H9 (cell line): Measurements from ENCODE around the gene GRB7. TPM values are rescaled to one million over a fixed set of nuclear protein-coding genes. Genes with fewer than 3 reads are reported as not detected.

Experiments used
- DNase-seq: peaks from one replicate; pipeline ENCODE4 v3.0.0-alpha.2; 2017
- H2AFZ ChIP-seq: one replicate; pipeline ENCODE4 v1.6.1; 2013; ENCODE audit warnings: mild to moderate bottlenecking, low read length, control low read depth, moderate library complexity
- H2AK5ac ChIP-seq: 2 replicates; pipeline ENCODE4 v1.6.1; 2013; ENCODE audit warnings: low read length, control low read depth, mixed read lengths; ENCODE audit not compliant: insufficient read length
- H2BK120ac ChIP-seq: one replicate; pipeline ENCODE4 v1.6.1; 2013; ENCODE audit warnings: low read depth, mild to moderate bottlenecking, low read length, control low read depth, inconsistent platforms; ENCODE audit not compliant: poor library complexity, severe bottlenecking
- H2BK12ac ChIP-seq: 2 replicates; pipeline ENCODE4 v1.6.1; 2013; ENCODE audit warnings: low read length, control low read depth, mixed read lengths, low read depth; ENCODE audit not compliant: insufficient read length
- H2BK15ac ChIP-seq: 2 replicates; pipeline ENCODE4 v1.6.1; 2013; ENCODE audit warnings: low read depth, low read length, control low read depth
- H2BK20ac ChIP-seq: one replicate; pipeline ENCODE4 v1.6.1; 2013; ENCODE audit warnings: low read depth, mild to moderate bottlenecking, low read length, control low read depth, inconsistent platforms; ENCODE audit not compliant: poor library complexity, severe bottlenecking
- H2BK5ac ChIP-seq: 2 replicates; pipeline ENCODE4 v1.6.1; 2013; ENCODE audit warnings: low read length, control low read depth, mixed read lengths; ENCODE audit not compliant: insufficient read length
- H3K14ac ChIP-seq: 2 replicates; pipeline ENCODE4 v1.6.1; 2013; ENCODE audit warnings: low read length, control low read depth; ENCODE audit not compliant: insufficient read depth
- H3K18ac ChIP-seq: 2 replicates; pipeline ENCODE4 v1.6.1; 2013; ENCODE audit warnings: low read depth, mild to moderate bottlenecking, mixed read lengths, low read length, control low read depth; ENCODE audit not compliant: insufficient read length
- H3K23ac ChIP-seq: 2 replicates; pipeline ENCODE4 v1.6.1; 2013; ENCODE audit warnings: low read length, control low read depth, mixed read lengths, low read depth; ENCODE audit not compliant: insufficient read length
- H3K23me2 ChIP-seq: 2 replicates; pipeline ENCODE4 v1.6.1; 2013; ENCODE audit warnings: low read depth, mild to moderate bottlenecking, mixed read lengths, low read length, control low read depth; ENCODE audit not compliant: insufficient read length, poor library complexity, severe bottlenecking
- H3K27ac ChIP-seq: 2 replicates; pipeline ENCODE4 v1.5.1; 2013; ENCODE audit warnings: low read length, control low read depth, mixed read lengths, low read depth; ENCODE audit not compliant: insufficient read length
- H3K27me3 ChIP-seq: 2 replicates; pipeline ENCODE4 v1.6.1; 2013; ENCODE audit warnings: low read length, control low read depth, inconsistent platforms; ENCODE audit not compliant: insufficient read depth
- H3K4ac ChIP-seq: 2 replicates; pipeline ENCODE4 v1.6.1; 2013; ENCODE audit warnings: low read depth, mild to moderate bottlenecking, control low read depth, inconsistent platforms, low read length, moderate library complexity
- H3K4me1 ChIP-seq: 2 replicates; pipeline ENCODE4 v1.6.1; 2013; ENCODE audit warnings: low read length, control low read depth, inconsistent platforms; ENCODE audit not compliant: insufficient read depth
- H3K4me2 ChIP-seq: 2 replicates; pipeline ENCODE4 v1.6.1; 2013; ENCODE audit warnings: low read length, control low read depth, mixed read lengths; ENCODE audit not compliant: insufficient read length, insufficient read depth
- H3K56ac ChIP-seq: 2 replicates; pipeline ENCODE4 v1.6.1; 2013; ENCODE audit warnings: low read depth, mild to moderate bottlenecking, mixed read lengths, low read length, control low read depth; ENCODE audit not compliant: insufficient read length
- H3K79me1 ChIP-seq: 2 replicates; pipeline ENCODE4 v1.6.1; 2013; ENCODE audit warnings: low read depth, mild to moderate bottlenecking, moderate library complexity, low read length, control low read depth, inconsistent platforms; ENCODE audit not compliant: insufficient read depth, poor library complexity, severe bottlenecking
- H3K79me2 ChIP-seq: 2 replicates; pipeline ENCODE4 v1.6.1; 2013; ENCODE audit warnings: low read length, control low read depth, inconsistent platforms; ENCODE audit not compliant: insufficient read depth
- H3K9ac ChIP-seq: 2 replicates; pipeline ENCODE4 v1.6.1; 2013; ENCODE audit warnings: low read length, control low read depth, mixed read lengths; ENCODE audit not compliant: insufficient read length; ENCODE audit errors: extremely low read depth
- H3K9me3 ChIP-seq: one replicate; pipeline ENCODE4 v1.6.1; 2013; ENCODE audit warnings: low read depth, low read length, inconsistent platforms; ENCODE audit not compliant: control insufficient read depth
- H3T11ph ChIP-seq: one replicate; pipeline ENCODE4 v1.6.1; 2013; ENCODE audit warnings: mild to moderate bottlenecking, low read length, control low read depth, inconsistent platforms
- H4K20me1 ChIP-seq: one replicate; pipeline ENCODE4 v1.6.1; 2013; ENCODE audit not compliant: control insufficient read depth, insufficient read length, insufficient read depth
- H4K5ac ChIP-seq: 2 replicates; pipeline ENCODE4 v1.6.1; 2013; ENCODE audit warnings: low read depth, mild to moderate bottlenecking, mixed read lengths, low read length, control low read depth; ENCODE audit not compliant: insufficient read length
- H4K8ac ChIP-seq: replicated peaks from 2 replicates; pipeline ENCODE4 v1.6.1; 2013; ENCODE audit warnings: low read length, control low read depth, mixed read lengths, low read depth; ENCODE audit not compliant: insufficient read length
- H4K91ac ChIP-seq: 2 replicates; pipeline ENCODE4 v1.6.1; 2013; ENCODE audit warnings: low read depth, mild to moderate bottlenecking, moderate library complexity, mixed read lengths, low read length, control low read depth; ENCODE audit not compliant: insufficient read length
- H3K27ac Mint-ChIP-seq, 3 experiments: 2 replicates in 2 of 3; 3 replicates in 1 of 3; pipeline ENCODE4 v1.8.0; 2020 to 2021; ENCODE audit warnings: mixed read lengths in 3 of 3, mild to moderate bottlenecking in 1 of 3, moderate library complexity in 1 of 3
- H3K27me3 Mint-ChIP-seq: 2 replicates; pipeline ENCODE4 v1.8.0; 2021; ENCODE audit warnings: low read depth, mild to moderate bottlenecking, moderate library complexity, mixed read lengths
- H3K36me3 Mint-ChIP-seq, 3 experiments: 2 replicates in 2 of 3; 3 replicates in 1 of 3; pipeline ENCODE4 v1.8.0; 2020 to 2021; ENCODE audit warnings: low read depth in 3 of 3, mixed read lengths in 3 of 3; ENCODE audit not compliant: insufficient read depth in 1 of 3
- H3K4me1 Mint-ChIP-seq, 2 experiments: 2 replicates each; pipeline ENCODE4 v1.8.0; 2020; ENCODE audit warnings: mixed read lengths in 2 of 2
- H3K4me3 Mint-ChIP-seq, 2 experiments: 2 replicates in 1 of 2; 3 replicates in 1 of 2; pipeline ENCODE4 v1.8.0; 2020 to 2021; ENCODE audit warnings: mild to moderate bottlenecking in 2 of 2, mixed read lengths in 2 of 2, moderate library complexity in 1 of 2
- H3K9me3 Mint-ChIP-seq, 2 experiments: 2 replicates in 1 of 2; 3 replicates in 1 of 2; pipeline ENCODE4 v1.8.0; 2020; ENCODE audit warnings: mild to moderate bottlenecking in 2 of 2, mixed read lengths in 2 of 2, moderate library complexity in 1 of 2
- CTCF ChIP-seq: fragments of 200-600 bp; sonication (generic); conservative IDR thresholded peaks from 3 replicates; pipeline ENCODE4 v1.8.0; 2021; ENCODE audit warnings: antibody characterized with exemption, mild to moderate bottlenecking
- WGBS: extraction: QIAGEN DNeasy Blood & Tissue Kit; methylation state at CpG from one replicate; pipeline ENCODE4 v1.1.7; 2013; ENCODE audit warnings: missing lambda C conversion rate, low lambda C conversion rate, mixed read lengths; ENCODE audit not compliant: insufficient read length; ENCODE audit errors: extremely low coverage; 5-methylcytosine and 5-hydroxymethylcytosine counted together
- total RNA-seq: library from RNA; stranded (reverse); gene quantifications from 2 replicates; pipeline ENCODE4 v1.2.1, GENCODE V29; 2021

Gene GRB7
- total RNA-seq, 1 experiment from 2014 or later: 55.0 TPM

- TF ChIP-seq CTCF: no peak
- WGBS: no CpG with 5 or more reads among the region's 1 CpG
- 0 out of 4 replicates have a peak, but pooled peaks cover 0 to 4% of the 10 kb centered on the region in 2 experiments for H3K4me1 Mint-ChIP-seq
These were observed 45.2 kb downstream of the GRB7 start for GRCh38 chr17:39782980-39783379.

More at GRCh38 chr17:39782980-39783379, 45.2 kb downstream of the GRB7 start:
- Mint-ChIP-seq H3K4me3 (no peak overlapping the region), H3K36me3 (no peaks in the 10 kb centered on the region), H3K27me3 (peaks cover 6% of the 10 kb centered on the region; the same call in 1 of the 2 replicates), H3K27ac (no peak overlapping the region), H3K9me3 (no peaks in the 10 kb centered on the region)
- Histone ChIP-seq H3K23me2 (no peaks in the 10 kb centered on the region), H4K5ac (no peak overlapping the region), H3K4me2 (no peak overlapping the region), H2BK12ac (no peak overlapping the region), H3K4me1 (no peaks in the 10 kb centered on the region), H3K56ac (no peak overlapping the region), H2AK5ac (no peak overlapping the region), H3K23ac (no peak overlapping the region), H4K20me1 (no peaks in the 10 kb centered on the region), H3K9ac (no peak overlapping the region), H2BK15ac (no peak overlapping the region), H4K8ac (no peak overlapping the region), H3K18ac (no peak overlapping the region), H2BK5ac (no peak overlapping the region), H3K27ac (no peak overlapping the region), H3K4ac (no peak overlapping the region), H3K79me1 (no peaks in the 10 kb centered on the region), H3K79me2 (no peaks in the 10 kb centered on the region), H3K14ac (no peak overlapping the region), H3K27me3 (no peaks in the 10 kb centered on the region), H3K9me3 (no peaks in the 10 kb centered on the region), H3T11ph (no peak overlapping the region), H2AFZ (no peak overlapping the region), H2BK20ac (no peak overlapping the region), H2BK120ac (no peak overlapping the region), H4K91ac (no peak overlapping the region)
- DNase-seq: no peak
